Thyroid gland (tissue), 4 donors: ENCODE data around the gene LSS.

ENCODE experiments used
- POLR2A ChIP-seq, 2 donors: fragments of 450-650 bp; IDR thresholded peaks; one replicate each; pipeline ENCODE4 v1.6.1; 2017; ENCODE audit warnings: antibody characterized with exemption in 2 of 2, mild to moderate bottlenecking in 2 of 2, moderate library complexity in 1 of 2
- TF ChIP-seq, protein P1 (sequence below), 6 experiments: fragments of 200-600 bp in 3 of 6; fragments of 450-650 bp in 3 of 6; sonication (generic) in 3 of 6; IDR thresholded peaks; one replicate each; pipeline ENCODE4 v1.5.1; 2016 to 2019; ENCODE audit warnings: antibody characterized with exemption in 6 of 6, mild to moderate bottlenecking in 2 of 6, inconsistent platforms in 1 of 6, moderate library complexity in 1 of 6

DNA sequence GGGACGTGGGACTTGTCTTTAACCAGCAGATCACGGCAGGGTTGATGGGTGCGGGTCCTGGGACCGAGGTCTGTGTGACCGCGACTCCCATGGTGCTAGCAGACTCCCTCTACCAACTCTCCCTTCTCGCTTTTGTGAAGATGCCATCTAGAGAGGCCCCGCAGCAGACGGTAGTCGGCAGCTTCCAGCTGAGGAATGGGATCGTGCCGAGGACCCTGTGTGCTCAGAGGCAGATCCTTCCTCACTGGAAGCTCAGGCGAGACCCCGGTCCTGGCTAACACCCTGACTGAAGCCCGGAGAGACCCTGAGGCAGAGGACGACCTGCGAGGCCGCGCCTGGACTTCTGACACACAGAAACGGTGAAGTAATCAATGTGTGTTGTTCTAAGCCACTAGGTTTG is 31.8 kb downstream of the LSS start:
- TF ChIP-seq, protein P1, sequence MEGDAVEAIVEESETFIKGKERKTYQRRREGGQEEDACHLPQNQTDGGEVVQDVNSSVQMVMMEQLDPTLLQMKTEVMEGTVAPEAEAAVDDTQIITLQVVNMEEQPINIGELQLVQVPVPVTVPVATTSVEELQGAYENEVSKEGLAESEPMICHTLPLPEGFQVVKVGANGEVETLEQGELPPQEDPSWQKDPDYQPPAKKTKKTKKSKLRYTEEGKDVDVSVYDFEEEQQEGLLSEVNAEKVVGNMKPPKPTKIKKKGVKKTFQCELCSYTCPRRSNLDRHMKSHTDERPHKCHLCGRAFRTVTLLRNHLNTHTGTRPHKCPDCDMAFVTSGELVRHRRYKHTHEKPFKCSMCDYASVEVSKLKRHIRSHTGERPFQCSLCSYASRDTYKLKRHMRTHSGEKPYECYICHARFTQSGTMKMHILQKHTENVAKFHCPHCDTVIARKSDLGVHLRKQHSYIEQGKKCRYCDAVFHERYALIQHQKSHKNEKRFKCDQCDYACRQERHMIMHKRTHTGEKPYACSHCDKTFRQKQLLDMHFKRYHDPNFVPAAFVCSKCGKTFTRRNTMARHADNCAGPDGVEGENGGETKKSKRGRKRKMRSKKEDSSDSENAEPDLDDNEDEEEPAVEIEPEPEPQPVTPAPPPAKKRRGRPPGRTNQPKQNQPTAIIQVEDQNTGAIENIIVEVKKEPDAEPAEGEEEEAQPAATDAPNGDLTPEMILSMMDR (IDR thresholded peaks at IDR 0.05): no peak
- TF ChIP-seq POLR2A (IDR thresholded peaks at IDR 0.05): no peak
